NCI-H774 (cell line): Measurements from ENCODE around the gene SLC30A7.
"Not testable (repeated sequence)": the region's sequence is repeated elsewhere in the genome, so short reads cannot be mapped to it uniquely, and the experiment has no call there.

Source experiments
- DNase-seq: peaks from one replicate; lab custom pipeline; 2025; lab: John Stamatoyannopoulos, UW

Gene SLC30A7

DNA sequence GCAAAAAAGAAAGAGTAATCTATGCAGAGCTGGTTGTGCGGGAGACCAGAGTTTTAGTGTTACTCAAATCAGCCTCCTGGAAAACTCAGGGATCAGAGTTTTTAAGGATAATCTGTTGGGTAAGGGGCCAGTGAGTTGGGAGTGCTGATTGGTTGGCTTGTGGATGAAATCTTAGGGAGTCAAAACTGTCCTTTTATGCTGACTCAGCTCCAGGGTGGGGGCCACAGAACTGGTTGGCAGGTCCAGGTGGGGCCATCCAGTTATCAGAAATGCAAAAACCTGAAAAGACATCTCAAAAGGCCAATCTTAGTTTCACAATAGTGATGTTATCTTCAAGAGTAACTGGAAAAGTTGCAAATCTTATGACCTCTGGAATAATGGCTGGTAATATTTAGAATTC lies 4.5 kb upstream of the SLC30A7 start:
- DNase-seq, result no peak

GRCh38 chr1:100892554-100892953 lies 3.3 kb upstream of the SLC30A7 start:
- no peak for DNase-seq

GRCh38 chr1:100893718-100894117 lies 2.2 kb upstream of the SLC30A7 start:
- no peak for DNase-seq

DNA sequence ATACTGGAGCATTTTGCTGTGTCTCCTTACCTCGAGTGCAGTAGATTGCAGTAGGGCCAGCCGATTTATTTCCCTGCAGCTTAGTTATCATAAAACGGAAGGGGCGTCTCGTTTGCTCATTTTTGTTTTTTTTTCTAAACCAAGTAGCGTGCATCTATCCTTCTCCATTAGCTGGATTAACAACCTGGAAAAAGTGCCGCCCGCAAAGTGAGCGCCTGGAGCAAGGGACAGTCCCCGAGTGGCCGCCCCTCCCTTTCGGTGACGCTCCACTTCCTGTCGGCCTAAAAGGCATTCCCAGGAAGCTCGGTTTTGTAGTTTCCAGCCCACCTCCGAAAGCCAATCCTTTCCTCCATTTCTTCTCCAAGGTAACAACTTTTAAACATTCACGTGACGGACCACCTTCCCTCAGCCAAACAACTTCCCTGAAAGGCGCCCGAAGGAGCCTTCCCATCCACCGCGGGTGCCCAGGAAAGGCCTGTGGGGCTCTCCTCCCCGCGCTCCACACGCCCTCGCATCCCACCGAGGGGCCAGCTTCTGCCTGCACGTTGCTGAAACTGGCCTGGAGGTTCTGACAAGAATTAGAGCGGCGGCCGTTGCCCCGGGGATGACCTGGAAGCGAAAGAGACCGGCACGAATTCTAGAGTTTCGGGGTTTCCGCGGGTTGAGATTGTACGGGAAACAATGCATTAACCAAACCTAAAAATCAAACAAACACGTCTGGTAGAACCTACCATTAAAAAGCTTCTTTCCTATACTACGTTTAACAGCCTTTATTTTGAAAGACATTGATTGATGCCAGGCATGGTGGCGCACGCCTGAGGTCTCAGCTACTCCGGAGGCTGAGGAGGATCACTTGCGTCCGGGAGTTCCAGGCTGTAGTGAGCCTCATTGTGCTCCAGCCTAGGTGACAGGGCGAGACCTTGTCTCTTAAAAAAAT lies 1.0 kb upstream of the SLC30A7 start, which contains the start of gene EXTL2:
TSS of gene EXTL2 (minus strand) at position 240 of the 937 bp plus-strand sequence. CDS start 6,085 bp downstream, outside the sequence.
- DNase-seq, result peak; percentile 86

GRCh38 chr1:100896481-100896982 lies 642 bp downstream of the SLC30A7 start:
- DNase-seq, result no peak

GRCh38 chr1:100902365-100902764 lies 6.5 kb downstream of the SLC30A7 start:
- DNase-seq, result no peak

GRCh38 chr1:100903777-100904176 lies 7.9 kb downstream of the SLC30A7 start:
- no peak for DNase-seq

GRCh38 chr1:100904528-100904927 lies 8.6 kb downstream of the SLC30A7 start:
- DNase-seq, result no peak

DNA sequence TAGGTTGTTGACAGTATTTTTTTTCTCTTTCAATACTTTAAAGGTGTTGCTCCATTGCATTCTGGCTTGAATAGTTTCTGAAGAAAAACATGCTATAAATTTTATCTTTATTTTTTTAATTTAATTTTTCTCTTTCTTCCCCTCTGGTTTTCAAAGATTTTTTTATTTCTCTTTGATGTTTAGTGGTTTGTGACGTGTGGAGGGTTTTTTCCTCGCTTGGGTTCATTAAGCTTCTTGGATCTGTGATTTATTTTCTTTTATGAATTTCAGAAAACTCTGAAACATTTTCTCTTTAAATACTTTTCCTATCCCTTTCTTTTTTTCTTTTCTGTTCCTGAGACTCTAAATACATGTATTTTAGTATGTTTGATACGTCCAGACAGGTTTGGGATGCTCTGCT lies 9.3 kb downstream of the SLC30A7 start:
- no peak for DNase-seq

- DNase-seq, result no peak
Observed at GRCh38 chr1:100907887-100908286, 12.0 kb downstream of the SLC30A7 start.

GRCh38 chr1:100909018-100909417 lies 13.1 kb downstream of the SLC30A7 start:
- no peak for DNase-seq

DNA sequence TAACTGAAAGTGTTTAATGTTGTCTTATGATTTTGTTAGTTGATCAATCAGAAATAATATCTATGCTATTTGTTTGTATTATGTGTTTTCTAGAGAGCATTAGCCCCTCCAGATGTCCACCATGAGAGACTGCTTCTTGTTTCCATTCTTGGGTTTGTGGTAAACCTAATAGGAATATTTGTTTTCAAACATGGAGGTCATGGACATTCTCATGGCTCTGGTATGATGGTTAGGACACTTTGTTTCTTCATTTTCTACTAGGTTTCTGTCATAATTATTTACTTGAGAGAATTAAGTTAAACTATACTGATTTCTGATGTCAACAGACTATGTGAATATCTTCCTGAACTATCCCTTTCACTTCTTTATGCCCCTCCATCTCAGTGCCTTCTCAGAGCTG lies 16.1 kb downstream of the SLC30A7 start:
- DNase-seq, result no peak

- peak; percentile 29 for DNase-seq
Observed at GRCh38 chr1:100921110-100921706, 25.3 kb downstream of the SLC30A7 start.

- DNase-seq, result no peak
Observed at GRCh38 chr1:100924212-100924611, 28.3 kb downstream of the SLC30A7 start.

GRCh38 chr1:100924991-100925390 lies 29.1 kb downstream of the SLC30A7 start:
- no peak for DNase-seq

DNA sequence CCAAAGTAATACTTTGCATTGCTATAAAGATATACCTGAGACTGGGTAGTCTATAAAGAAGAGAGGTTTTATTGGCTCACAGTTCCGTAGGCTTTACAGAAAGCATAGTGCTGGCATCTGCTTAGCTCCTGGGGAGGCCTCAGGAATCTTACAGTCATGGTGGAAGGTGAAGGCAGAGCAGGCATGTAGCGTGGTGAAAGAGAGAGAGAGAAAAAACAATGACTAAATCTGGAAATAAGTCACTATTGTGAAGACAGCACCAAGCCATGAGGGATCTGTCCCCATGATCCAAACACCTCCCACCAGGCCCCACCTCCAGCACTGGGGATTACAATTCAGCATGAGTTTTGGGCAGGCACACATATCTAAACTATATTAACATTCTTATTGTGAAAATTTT lies 30.4 kb downstream of the SLC30A7 start:
- no peak for DNase-seq

DNA sequence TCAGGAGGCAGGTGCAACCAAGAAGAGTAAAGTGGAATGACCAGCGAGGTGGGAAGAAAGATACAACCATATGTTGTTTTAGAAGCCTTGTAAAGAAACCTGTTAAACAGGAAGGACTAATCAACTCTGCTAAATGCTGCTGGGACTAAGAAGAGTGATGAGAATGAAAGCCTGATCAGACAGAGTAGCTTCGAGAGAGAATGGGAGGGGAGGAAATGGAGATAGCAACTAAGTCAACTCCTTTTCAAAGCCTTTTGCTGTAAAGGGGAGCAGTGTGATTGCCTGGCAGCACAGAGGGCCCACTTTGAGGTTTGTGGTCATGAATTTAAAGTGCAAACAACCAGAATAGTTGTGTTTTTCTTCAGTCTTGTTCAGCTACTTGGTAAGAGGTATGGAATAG lies 31.4 kb downstream of the SLC30A7 start:
- no peak for DNase-seq

DNA sequence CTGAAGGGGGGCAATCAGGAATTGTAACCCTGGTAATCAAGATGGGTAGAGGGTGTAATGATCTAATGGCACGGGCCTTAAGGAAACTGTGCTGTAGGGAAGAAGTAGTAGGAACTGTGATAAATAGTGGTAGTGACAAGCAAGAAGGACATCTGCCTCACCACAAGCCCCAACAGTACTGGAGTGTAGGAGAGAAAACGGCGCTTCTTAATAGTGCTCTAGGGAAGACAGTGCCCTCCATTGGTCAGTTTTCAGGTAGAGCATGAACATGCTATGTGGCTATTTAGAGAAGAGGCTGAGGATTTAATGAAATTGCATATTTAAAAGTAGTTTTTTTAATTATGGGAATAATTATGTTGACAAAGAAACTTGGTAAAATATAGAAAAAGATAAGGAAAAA lies 32.2 kb downstream of the SLC30A7 start:
- DNase-seq, result no peak

GRCh38 chr1:100930494-100930893 lies 34.6 kb downstream of the SLC30A7 start:
- no peak for DNase-seq

GRCh38 chr1:100931716-100932115 lies 35.8 kb downstream of the SLC30A7 start:
- DNase-seq, result no peak

DNA sequence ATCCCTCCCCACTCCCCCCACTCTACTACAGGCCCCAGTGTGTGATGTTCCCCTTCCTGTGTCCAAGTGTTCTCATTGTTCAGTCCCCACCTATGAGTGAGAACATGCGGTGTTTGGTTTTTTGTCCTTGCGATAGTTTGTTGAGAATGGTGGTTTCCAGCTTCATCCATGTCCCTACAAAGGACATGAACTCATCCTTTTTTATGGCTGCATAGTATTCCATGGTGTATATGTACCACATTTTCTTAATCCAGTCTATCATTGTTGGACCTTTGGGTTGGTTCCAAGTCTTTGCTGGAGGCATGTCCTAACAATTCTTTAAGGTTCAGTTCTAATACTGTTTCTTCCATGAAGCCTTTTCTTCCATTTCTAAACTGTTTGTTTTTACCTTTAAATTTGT lies 37.7 kb downstream of the SLC30A7 start:
- DNase-seq, result not testable (repeated sequence)

- DNase-seq, result no peak
Observed at GRCh38 chr1:100936194-100936967, 40.5 kb downstream of the SLC30A7 start.
